Measurements from ENCODE around the gene CDKAL1. TPM values are rescaled to one million over a fixed set of nuclear protein-coding genes. Genes with fewer than 3 reads are reported as not detected.
A peak's percentile ranks its signal among the peaks of the same experiment; 100 is the strongest.

The CDKAL1 gene
- total and polyA plus RNA-seq, 9 of the 15 experiments (the other 6 are each of a cell fraction or from before 2014, with no cell fraction given) = 11.2 to 36.3 (median 20.1) TPM

- Histone ChIP-seq H4K20me1 (replicated peaks; ENCODE audit: control insufficient read depth, insufficient read depth, low read length) (no peaks in the 10 kb centered on the region), H3K4me2 (ENCODE audit: insufficient read depth, low read length) (no peak overlapping the region), H3K36me3 (ENCODE audit: control insufficient read depth, insufficient read depth, low read length) (peaks cover 7% of the 10 kb centered on the region; the same call in 1 of the 3 replicates), H3K27me3 (ENCODE audit: control insufficient read depth in 2 of 2, insufficient read depth in 2 of 2, low read length in 2 of 2) (no peaks in the 10 kb centered on the region), H3K9me3 (replicated peaks; ENCODE audit: control insufficient read depth, insufficient read depth, low read depth, low read length) (no peaks in the 10 kb centered on the region), H3K79me2 (ENCODE audit: control insufficient read depth, insufficient read depth, low read length) (no peaks in the 10 kb centered on the region), H3K27ac (ENCODE audit: extremely low read depth, low read depth, low read length) (no peak overlapping the region), H3K9me1 (ENCODE audit: control insufficient read depth, insufficient read depth, low read length) (no peaks in the 10 kb centered on the region), H3K9ac (ENCODE audit: insufficient read depth in 1 of 2, low read depth in 2 of 2, low read length in 2 of 2) (no peak overlapping the region), H3K4me3 (no peak overlapping the region), H2AFZ (ENCODE audit: low read depth, low read length) (no peak overlapping the region), H3K4me1 (replicated peaks in 1 of 2; ENCODE audit: control insufficient read depth in 2 of 2, insufficient read depth in 2 of 2, low read length in 2 of 2) (no peaks in the 10 kb centered on the region)
- BruUV-seq (replicated peaks) = no TSS peak
- no peak for DNase-seq (ENCODE audit: extremely low read depth in 1 of 4, low spot score in 3 of 4)
- peak; percentile 15 for FAIRE-seq
- in situ Hi-C loops (cut with MboI) = loop anchor here (5.0 kb wide), 1 partner anchor 1039 kb away; no protein-coding TSS in a partner anchor
- peak; percentile 62 for TF ChIP-seq ZNF121 (CRISPR knock-in tag; conservative IDR thresholded peaks at IDR 0.05)
- no peak for TF ChIP-seq HOXB6 (CRISPR knock-in tag; IDR thresholded peaks at IDR 0.05; ENCODE audit: borderline replicate concordance)
- TF ChIP-seq GABPA (tag; conservative IDR thresholded peaks at IDR 0.05; ENCODE audit: low read depth) = no peak
- ChIA-PET POLR2A (no interaction called here), CTCF (ENCODE audit: low intra/inter-chr PET ratio) (interaction anchor here (3.4 kb wide), 1 partner anchor 1026 kb away, joined by 23 read pairs; no protein-coding TSS in a partner anchor)
- ATAC-seq = no peak
- WGBS (ENCODE audit: insufficient coverage, low coverage, missing lambda C conversion rate) = 52% methylated on average over 2 of the region's 2 CpGs
- intact Hi-C loops (cut with micrococcal nuclease) = no loop called here
Observed at GRCh38 chr6:20563377-20563776, 29.1 kb downstream of the CDKAL1 start.

- in situ Hi-C loops (cut with MboI) = loop anchor here (5.0 kb wide), 1 partner anchor 1038 kb away; no protein-coding TSS in a partner anchor
- H4K20me1 ChIP-seq (replicated peaks; ENCODE audit: control insufficient read depth, insufficient read depth, low read length) = no peaks in the 10 kb centered on the region
- H3K9me3 ChIP-seq (replicated peaks; ENCODE audit: control insufficient read depth, insufficient read depth, low read depth, low read length) = no peaks in the 10 kb centered on the region
- H3K36me3 ChIP-seq (ENCODE audit: control insufficient read depth, insufficient read depth, low read length) = peaks cover 4% of the 10 kb centered on the region; the same call in 1 of the 3 replicates
- BruUV-seq (replicated peaks) = no TSS peak
- no peak overlapping the region for H3K27ac ChIP-seq (ENCODE audit: extremely low read depth, low read depth, low read length)
- no peak for ATAC-seq
- no peak overlapping the region for H3K4me3 ChIP-seq
- H3K4me1 ChIP-seq (replicated peaks in 1 of 2; ENCODE audit: control insufficient read depth in 2 of 2, insufficient read depth in 2 of 2, low read length in 2 of 2) = no peaks in the 10 kb centered on the region
- no peaks in the 10 kb centered on the region for H3K9me1 ChIP-seq (ENCODE audit: control insufficient read depth, insufficient read depth, low read length)
- H3K79me2 ChIP-seq (ENCODE audit: control insufficient read depth, insufficient read depth, low read length) = no peaks in the 10 kb centered on the region
- no peak overlapping the region for H3K9ac ChIP-seq (ENCODE audit: insufficient read depth in 1 of 2, low read depth in 2 of 2, low read length in 2 of 2)
- DNase-seq (ENCODE audit: extremely low read depth in 1 of 4, low spot score in 3 of 4) = peak in 2 of 4 experiments; percentile 25 to 27
- ChIA-PET POLR2A (no interaction called here), CTCF (ENCODE audit: low intra/inter-chr PET ratio) (interaction anchor here (0.6 to 3.4 kb wide), 3 partner anchors 273 to 1025 kb away, joined by 3 to 23 read pairs (median 4); no protein-coding TSS in a partner anchor)
- no peak overlapping the region for H2AFZ ChIP-seq (ENCODE audit: low read depth, low read length)
- no peaks in the 10 kb centered on the region for H3K27me3 ChIP-seq (ENCODE audit: control insufficient read depth in 2 of 2, insufficient read depth in 2 of 2, low read length in 2 of 2)
- H3K4me2 ChIP-seq (ENCODE audit: insufficient read depth, low read length) = no peak overlapping the region
- peak; percentile 69 for FAIRE-seq
- intact Hi-C loops (cut with micrococcal nuclease) = loop anchor here (1.0 to 2.0 kb wide), 2 partner anchors 343 to 1025 kb away; no protein-coding TSS in a partner anchor
- TF ChIP-seq THAP12 (CRISPR knock-in tag; IDR thresholded peaks at IDR 0.05) (no peak), TBL1XR1 (IDR thresholded peaks at IDR 0.05; ENCODE audit: low read length in 2 of 2) (no peak), ZHX1 (conservative IDR thresholded peaks at IDR 0.05; ENCODE audit: low read length) (no peak), ZNF197 (CRISPR knock-in tag; IDR thresholded peaks at IDR 0.05; ENCODE audit: low read depth) (no peak), RNF2 (IDR thresholded peaks at IDR 0.05) (no peak), HBP1 (CRISPR knock-in tag; IDR thresholded peaks at IDR 0.05) (no peak)
Observed at GRCh38 chr6:20564269-20564668, 30.0 kb downstream of the CDKAL1 start.

Measured in K562 (cell line).